H1 (cell line): ENCODE measurements around the gene CD46. TPM values are rescaled to one million over a fixed set of nuclear protein-coding genes. Genes with fewer than 3 reads are reported as not detected.
A peak's percentile ranks its signal among the peaks of the same experiment; 100 is the strongest.

Experiments
- microRNA counts: library from miRNA; unstranded; fragments of <30 nt; microRNA quantifications from one replicate; lab custom pipeline; 2015
- polyA plus RNA-seq, 7 experiments: library from polyadenylated mRNA; depleted of rRNA in 3 of 7; stranded (reverse) in 5 of 7; unstranded in 2 of 7; fragments of >200 nt in 5 of 7; fragments of 200-250 nt in 2 of 7; gene quantifications; 1 replicate in 5 of 7; 2 replicates in 1 of 7; 4 replicates in 1 of 7; pipeline versions ENCODE4 v1.2.1 to v1.2.3, GENCODE V29; 2011 to 2013; ENCODE audit warnings: missing spikeins in 2 of 7, mixed read lengths in 2 of 7
- small RNA-seq: library from polyadenylated mRNA; stranded (forward); fragments of <200 nt; extraction: miRNeasy Mini kit (QIAGEN cat#:217004); gene quantifications from one replicate; pipeline ENCODE3, GENCODE V24; 2013; ENCODE audit not compliant: insufficient read depth
- total RNA-seq: library from RNA; stranded (reverse); fragmentation: NEBNext Ultra II Directional; extraction: Animal tissue kit (Norgen Biotek cat#: 25700); gene quantifications from 2 replicates; pipeline ENCODE4 v1.2.1, GENCODE V29; 2021

CD46 gene
- total and polyA plus RNA-seq, 2 of the 8 experiments (the other 6 are each of a cell fraction or from before 2014, with no cell fraction given) = 60.9 to 113 TPM

MicroRNA genes within 50 kb of the gene (microRNA counts, 767-probe panel; counts per million panel counts)
- 879 counts per million, percentile 95 among the panel's probes with 10 or more counts for microRNA hsa-miR-29b-3p (lab: Ali Mortazavi, UCI)
- 879 counts per million, percentile 95 among the panel's probes with 10 or more counts for microRNA hsa-miR-29c-3p (lab: Ali Mortazavi, UCI)

Small RNA genes lying within 50 kb of the gene (small RNA-seq; reads per million reads assigned to genes)
- gene RNA5SP534 = not detected

Other genes starting within 250 kb of the CD46 start
- not detected in 2 replicates for gene CR1L, start 106.9 kb upstream of the CD46 start, total RNA-seq
- gene CR1L, start 106.9 kb upstream of the CD46 start, polyA plus RNA-seq (2011; rRNA removed) = 0.19 and 0.39 TPM in 2 replicates
- gene CD34, start 159.1 kb downstream of the CD46 start, total RNA-seq = 0.39 and 0.46 TPM in 2 replicates
- gene CD34, start 159.1 kb downstream of the CD46 start, polyA plus RNA-seq (2011; rRNA removed) = 0.50 and 0.54 TPM in 2 replicates